BE2C (cell line): ENCODE results near the gene RNF113B.

ENCODE experiments used
- DNase-seq: peaks from one replicate; pipeline ENCODE4 v3.0.0-alpha.2; 2020
- H3K27me3 ChIP-seq: fragments of 250-450 bp; sonication (Bioruptor Pico); 2 replicates; pipeline ENCODE4 v1.5.1; 2020; ENCODE audit warnings: mild to moderate bottlenecking
- H3K36me3 ChIP-seq: fragments of 250-450 bp; sonication (Bioruptor Pico); 2 replicates; pipeline ENCODE4 v1.5.1; 2020; ENCODE audit warnings: mild to moderate bottlenecking
- H3K4me1 ChIP-seq: fragments of 250-450 bp; sonication (Bioruptor Pico); 2 replicates; pipeline ENCODE4 v1.5.1; 2020
- H3K4me3 ChIP-seq: 2 replicates; pipeline ENCODE4 v1.5.1; 2011; ENCODE audit warnings: low read depth, low read length
- H3K9me3 ChIP-seq: fragments of 250-450 bp; sonication (Bioruptor Pico); 2 replicates; pipeline ENCODE4 v1.5.1; 2020
- CTCF ChIP-seq: IDR thresholded peaks from 2 replicates; pipeline ENCODE4 v1.5.1; 2012; ENCODE audit warnings: mild to moderate bottlenecking, low read depth, low read length

RNF113B gene

GRCh38 chr13:98171900-98172589 is 5.0 kb downstream of the RNF113B start:
- Histone ChIP-seq H3K36me3 (no peaks in the 10 kb centered on the region; the same call in 1 of the 2 replicates), H3K9me3 (no peaks in the 10 kb centered on the region), H3K4me3 (peak overlapping the region; percentile 32), H3K27me3 (no peaks in the 10 kb centered on the region), H3K4me1 (peaks cover 24% of the 10 kb centered on the region)
- DNase-seq = peak; percentile 50
- no peak for TF ChIP-seq CTCF

- Histone ChIP-seq H3K9me3 (no peaks in the 10 kb centered on the region), H3K27me3 (no peaks in the 10 kb centered on the region), H3K36me3 (no peaks in the 10 kb centered on the region), H3K4me1 (peaks cover 24% of the 10 kb centered on the region), H3K4me3 (no peak overlapping the region)
- no peak for TF ChIP-seq CTCF
- no peak for DNase-seq
Observed at GRCh38 chr13:98169331-98169730, 7.7 kb downstream of the RNF113B start.

GRCh38 chr13:98162935-98163334 is 14.1 kb downstream of the RNF113B start:
- no peak for DNase-seq
- no peak for TF ChIP-seq CTCF
- Histone ChIP-seq H3K4me3 (no peak overlapping the region), H3K36me3 (no peaks in the 10 kb centered on the region; the same call in 1 of the 2 replicates), H3K9me3 (peaks cover 2% of the 10 kb centered on the region; the same call in 1 of the 2 replicates), H3K27me3 (no peaks in the 10 kb centered on the region), H3K4me1 (no peaks in the 10 kb centered on the region)

- DNase-seq = no peak
- Histone ChIP-seq H3K9me3 (peaks cover 2% of the 10 kb centered on the region), H3K27me3 (no peaks in the 10 kb centered on the region), H3K4me1 (no peaks in the 10 kb centered on the region), H3K36me3 (peaks cover 5% of the 10 kb centered on the region; the same call in 1 of the 2 replicates), H3K4me3 (no peak overlapping the region)
- no peak for TF ChIP-seq CTCF
Observed at GRCh38 chr13:98158172-98158899, 18.7 kb downstream of the RNF113B start.

GRCh38 chr13:98157609-98158008 is 19.5 kb downstream of the RNF113B start:
- no peaks in the 10 kb centered on the region for H3K4me1 ChIP-seq
- no peaks in the 10 kb centered on the region for H3K27me3 ChIP-seq
- peaks cover 5% of the 10 kb centered on the region; the same call in 1 of the 2 replicates for H3K36me3 ChIP-seq
- no peak for TF ChIP-seq CTCF
- H3K4me3 ChIP-seq = no peak overlapping the region
- H3K9me3 ChIP-seq = peaks cover 2% of the 10 kb centered on the region
- no peak for DNase-seq

GRCh38 chr13:98157188-98157587 is 19.9 kb downstream of the RNF113B start:
- Histone ChIP-seq H3K4me1 (no peaks in the 10 kb centered on the region), H3K9me3 (peaks cover under 1% of the 10 kb centered on the region), H3K36me3 (peaks cover 5% of the 10 kb centered on the region; the same call in 1 of the 2 replicates), H3K27me3 (no peaks in the 10 kb centered on the region), H3K4me3 (no peak overlapping the region)
- DNase-seq = no peak
- TF ChIP-seq CTCF = no peak
